Measurements from ENCODE around the gene SEMA5A. TPM values are rescaled to one million over a fixed set of nuclear protein-coding genes. Genes with fewer than 3 reads are reported as not detected.

Gene SEMA5A
- total RNA-seq, 1 donor from 2014 or later, result 38.9 TPM

GRCh38 chr5:9284781-9285307 is 261.0 kb downstream of the SEMA5A start:
- no peak overlapping the region for H3K4me3 ChIP-seq

DNA sequence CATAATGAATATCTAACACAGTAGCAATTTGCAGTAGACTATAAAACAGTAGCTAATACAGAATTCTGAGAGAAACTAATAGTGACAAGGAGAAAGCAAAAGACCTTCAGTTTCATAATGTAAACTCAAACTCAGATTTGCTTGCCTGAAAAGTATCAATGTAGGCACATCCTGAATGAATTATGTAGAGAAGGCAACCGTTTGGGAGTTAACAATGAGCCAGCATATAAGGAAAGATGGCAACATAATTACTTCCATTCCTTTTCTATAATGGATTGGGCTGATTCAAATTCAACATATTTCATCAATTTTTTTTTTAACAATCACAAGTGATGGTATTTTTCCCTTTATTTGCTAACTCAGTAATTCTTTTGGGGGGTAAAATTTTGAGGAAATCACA is 261.6 kb downstream of the SEMA5A start:
- H3K9me3 ChIP-seq, result no peaks in the 10 kb centered on the region
- H3K27ac ChIP-seq, result no peak overlapping the region
- no peak for DNase-seq
- TF ChIP-seq, protein P1, sequence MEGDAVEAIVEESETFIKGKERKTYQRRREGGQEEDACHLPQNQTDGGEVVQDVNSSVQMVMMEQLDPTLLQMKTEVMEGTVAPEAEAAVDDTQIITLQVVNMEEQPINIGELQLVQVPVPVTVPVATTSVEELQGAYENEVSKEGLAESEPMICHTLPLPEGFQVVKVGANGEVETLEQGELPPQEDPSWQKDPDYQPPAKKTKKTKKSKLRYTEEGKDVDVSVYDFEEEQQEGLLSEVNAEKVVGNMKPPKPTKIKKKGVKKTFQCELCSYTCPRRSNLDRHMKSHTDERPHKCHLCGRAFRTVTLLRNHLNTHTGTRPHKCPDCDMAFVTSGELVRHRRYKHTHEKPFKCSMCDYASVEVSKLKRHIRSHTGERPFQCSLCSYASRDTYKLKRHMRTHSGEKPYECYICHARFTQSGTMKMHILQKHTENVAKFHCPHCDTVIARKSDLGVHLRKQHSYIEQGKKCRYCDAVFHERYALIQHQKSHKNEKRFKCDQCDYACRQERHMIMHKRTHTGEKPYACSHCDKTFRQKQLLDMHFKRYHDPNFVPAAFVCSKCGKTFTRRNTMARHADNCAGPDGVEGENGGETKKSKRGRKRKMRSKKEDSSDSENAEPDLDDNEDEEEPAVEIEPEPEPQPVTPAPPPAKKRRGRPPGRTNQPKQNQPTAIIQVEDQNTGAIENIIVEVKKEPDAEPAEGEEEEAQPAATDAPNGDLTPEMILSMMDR (IDR thresholded peaks at IDR 0.05), result no peak
- no peak overlapping the region for H3K4me3 ChIP-seq
- H3K36me3 ChIP-seq, result no peaks in the 10 kb centered on the region
- H3K4me1 ChIP-seq, result no peaks in the 10 kb centered on the region
- intact Hi-C loops (cut with DNase I), result no loop called here
- H3K27me3 ChIP-seq, result no peaks in the 10 kb centered on the region
- no peak for ATAC-seq

More at GRCh38 chr5:9284781-9285307, 261.0 kb downstream of the SEMA5A start:
- intact Hi-C loops (cut with DNase I), result no loop called here
- ATAC-seq, result no peak
- DNase-seq, result no peak
- Histone ChIP-seq H3K36me3 (no peaks in the 10 kb centered on the region), H3K27me3 (no peaks in the 10 kb centered on the region), H3K4me1 (no peaks in the 10 kb centered on the region), H3K27ac (no peak overlapping the region), H3K9me3 (no peaks in the 10 kb centered on the region)
- TF ChIP-seq, protein P1 (IDR thresholded peaks at IDR 0.05), result no peak

- intact Hi-C loops (cut with DNase I), result no loop called here
Measured at GRCh38 chr5:9283473-9283872, 262.4 kb downstream of the SEMA5A start.

DNA sequence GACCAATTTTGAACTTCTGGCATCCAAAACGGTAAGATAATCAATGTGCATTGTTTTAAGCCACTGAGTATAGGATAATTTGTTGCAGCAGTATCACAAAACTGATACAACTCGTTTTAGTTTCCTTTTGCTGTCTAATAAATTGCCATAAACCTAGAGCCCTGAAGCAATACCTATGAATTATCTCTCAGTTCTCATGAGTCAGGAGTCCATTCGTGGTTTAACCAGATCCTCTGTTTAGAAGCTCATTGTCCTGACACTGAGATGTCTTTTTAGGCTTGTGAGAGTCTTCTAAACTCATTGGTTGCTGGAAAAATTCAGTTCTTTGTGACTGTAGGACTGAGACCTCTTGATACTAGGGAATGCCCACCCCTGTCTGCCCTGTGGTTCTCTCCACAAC is 262.9 kb downstream of the SEMA5A start:
- no peak overlapping the region for H3K27ac ChIP-seq

More at GRCh38 chr5:9283473-9283872, 262.4 kb downstream of the SEMA5A start:
- Histone ChIP-seq H3K27me3 (no peaks in the 10 kb centered on the region), H3K4me1 (no peaks in the 10 kb centered on the region), H3K9me3 (no peaks in the 10 kb centered on the region), H3K27ac (no peak overlapping the region), H3K4me3 (no peak overlapping the region), H3K36me3 (no peaks in the 10 kb centered on the region)
- no peak for ATAC-seq
- TF ChIP-seq, protein P1 (IDR thresholded peaks at IDR 0.05), result no peak
- no peak for DNase-seq

GRCh38 chr5:9282211-9282610 is 263.7 kb downstream of the SEMA5A start:
- no peak for DNase-seq
- Histone ChIP-seq H3K9me3 (no peaks in the 10 kb centered on the region), H3K27ac (no peak overlapping the region), H3K36me3 (no peaks in the 10 kb centered on the region), H3K4me1 (no peaks in the 10 kb centered on the region), H3K27me3 (no peaks in the 10 kb centered on the region), H3K4me3 (no peak overlapping the region)
- TF ChIP-seq, protein P1 (IDR thresholded peaks at IDR 0.05), result no peak
- intact Hi-C loops (cut with DNase I), result no loop called here
- ATAC-seq, result no peak

More for the DNA sequence above, 262.9 kb downstream of the SEMA5A start:
- no peaks in the 10 kb centered on the region for H3K9me3 ChIP-seq
- H3K4me1 ChIP-seq, result no peaks in the 10 kb centered on the region
- no peaks in the 10 kb centered on the region for H3K27me3 ChIP-seq
- ATAC-seq (no peak), DNase-seq (no peak)
- intact Hi-C loops (cut with DNase I), result no loop called here
- TF ChIP-seq, protein P1 (IDR thresholded peaks at IDR 0.05), result no peak
- H3K4me3 ChIP-seq, result no peak overlapping the region
- H3K36me3 ChIP-seq, result no peaks in the 10 kb centered on the region

DNA sequence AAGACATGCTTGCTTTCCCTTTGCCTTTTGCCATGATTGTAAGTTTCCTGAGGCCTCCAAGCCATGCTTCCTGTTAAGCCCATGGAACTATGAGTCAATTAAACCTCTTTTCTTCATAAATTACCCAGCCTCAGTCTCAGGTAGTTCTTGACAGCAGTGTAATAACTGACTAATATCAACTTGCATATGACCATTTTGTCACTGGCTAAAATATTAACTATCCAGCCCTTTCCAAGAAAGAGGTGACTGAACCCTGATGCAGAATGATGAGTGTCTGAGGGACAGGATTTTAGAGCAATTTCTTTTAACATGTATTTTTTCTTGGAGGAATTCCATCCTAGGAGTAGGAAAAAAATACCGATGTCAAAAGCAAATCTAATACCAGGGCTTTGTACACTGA is 266.1 kb downstream of the SEMA5A start:
- TF ChIP-seq, protein P1 (IDR thresholded peaks at IDR 0.05), result no peak
- no peak for ATAC-seq
- Histone ChIP-seq H3K36me3 (no peaks in the 10 kb centered on the region), H3K4me1 (no peaks in the 10 kb centered on the region), H3K4me3 (no peak overlapping the region), H3K27me3 (no peaks in the 10 kb centered on the region), H3K27ac (no peak overlapping the region), H3K9me3 (no peaks in the 10 kb centered on the region)
- DNase-seq, result no peak
- intact Hi-C loops (cut with DNase I), result no loop called here
